DMS153 (cell line): ENCODE measurements around the gene BLTP3A.
"Not testable (repeated sequence)": the region's sequence is repeated elsewhere in the genome, so short reads cannot be mapped to it uniquely, and the experiment has no call there.

Experiments used
- DNase-seq: peaks from one replicate; lab custom pipeline; 2025; lab: John Stamatoyannopoulos, UW

BLTP3A gene

DNA sequence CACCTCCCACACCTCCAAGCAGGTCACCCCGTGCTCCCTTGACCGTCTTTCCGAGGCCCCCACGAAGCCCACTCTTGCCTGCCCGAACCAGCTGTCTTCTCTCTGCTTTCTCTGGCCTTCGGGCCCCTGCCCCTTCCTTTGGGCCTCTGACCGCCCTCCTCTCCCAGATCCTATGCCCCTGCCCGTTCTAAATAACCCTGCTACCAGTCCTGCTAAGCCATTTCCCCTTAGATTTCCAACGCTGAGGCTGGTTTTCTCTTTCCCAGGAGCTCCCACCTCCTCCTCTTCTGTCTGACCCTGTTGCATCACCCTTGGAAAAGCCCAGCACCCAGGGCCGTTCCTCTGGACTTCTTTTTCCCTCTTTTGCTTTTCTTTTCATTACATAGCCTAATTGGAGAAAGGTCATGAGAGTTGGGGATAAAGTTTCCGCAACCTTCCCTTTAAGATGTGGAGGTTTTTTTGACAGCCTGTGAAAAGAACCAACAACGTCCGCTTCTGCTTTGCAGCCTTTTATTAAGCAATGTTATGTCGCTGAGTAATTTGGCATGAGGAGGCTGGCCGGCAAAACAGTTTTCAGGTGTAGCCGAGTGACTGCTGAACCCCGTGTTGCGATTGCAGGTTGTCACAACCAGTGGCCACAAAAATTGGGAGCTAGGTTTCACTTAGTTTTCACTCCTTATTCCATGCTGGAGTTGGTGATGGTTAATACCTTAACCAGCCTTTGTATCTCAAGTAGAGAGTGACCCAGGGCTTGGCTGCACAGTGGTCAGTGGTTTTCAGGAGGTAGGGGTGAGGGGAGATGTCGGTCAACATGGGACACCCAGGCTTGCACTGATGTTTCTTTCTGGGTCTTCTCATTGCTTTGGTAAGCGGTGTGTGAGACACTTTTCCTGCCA, 970 bp downstream of the BLTP3A start:
- DNase-seq, result no peak

DNA sequence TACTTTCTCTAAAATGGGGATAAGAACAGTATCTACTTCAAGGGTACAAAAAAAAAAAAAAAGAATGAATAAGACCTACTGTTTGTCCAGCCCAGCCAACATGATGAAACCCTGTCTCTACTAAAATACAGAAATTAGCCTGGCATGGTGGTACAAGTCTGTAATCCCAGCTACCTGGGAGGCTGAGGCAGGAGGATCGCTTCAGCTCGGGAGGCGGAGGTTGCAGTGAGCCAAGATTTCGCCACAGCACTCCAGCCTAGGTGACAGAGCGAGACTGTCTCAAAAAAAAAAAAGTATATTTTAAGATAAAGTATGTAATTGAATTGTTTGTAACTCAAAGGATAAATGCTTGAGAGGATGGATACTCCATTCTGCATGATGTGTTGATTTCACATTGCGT, 2.0 kb downstream of the BLTP3A start:
- no peak for DNase-seq

DNA sequence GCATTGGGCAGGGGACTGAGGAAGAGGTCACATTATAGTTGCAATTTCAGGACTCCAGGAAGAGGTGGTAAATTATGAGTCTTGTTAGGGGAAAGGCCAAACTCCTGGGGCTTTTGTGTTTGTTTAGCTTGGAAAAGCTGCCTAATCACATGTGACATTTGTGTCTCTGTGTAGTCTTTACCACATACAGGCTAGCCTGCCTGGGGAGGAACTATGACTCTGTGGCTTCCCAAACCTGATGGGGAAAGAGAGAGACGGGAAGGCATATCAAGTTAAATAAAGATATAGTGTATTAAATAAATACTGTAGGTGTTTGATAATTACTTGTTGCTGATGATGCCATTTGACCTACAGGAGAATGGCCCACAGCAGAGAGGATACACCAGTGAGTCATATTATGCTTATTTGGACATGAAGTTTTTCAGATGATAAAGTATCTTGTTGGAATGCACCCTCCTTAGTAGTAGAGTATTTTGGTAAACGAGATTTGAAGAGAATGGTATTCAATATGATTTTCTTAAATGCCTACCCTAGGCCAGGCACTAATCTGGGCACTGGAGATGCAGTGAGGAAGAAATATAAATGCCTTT, 4.0 kb downstream of the BLTP3A start:
- DNase-seq, result no peak

DNA sequence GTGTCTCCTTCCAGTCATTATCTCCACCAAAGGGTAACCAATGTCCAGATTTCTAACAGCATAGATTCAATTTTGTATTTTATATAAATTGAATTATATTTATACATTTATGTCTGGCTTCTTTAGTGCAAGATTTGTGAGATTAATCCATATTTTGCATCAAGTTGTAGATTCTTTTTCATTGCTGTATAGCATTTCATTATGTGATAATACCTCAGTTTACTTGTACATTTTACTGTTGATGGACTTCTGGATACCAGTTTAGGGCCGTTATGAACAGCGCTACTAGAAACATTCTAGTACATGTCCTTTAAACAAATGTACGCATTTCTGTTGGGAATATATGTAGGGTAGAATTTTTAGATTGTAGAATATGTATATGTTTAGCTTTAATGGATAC, 6.2 kb downstream of the BLTP3A start:
- no peak for DNase-seq

DNA sequence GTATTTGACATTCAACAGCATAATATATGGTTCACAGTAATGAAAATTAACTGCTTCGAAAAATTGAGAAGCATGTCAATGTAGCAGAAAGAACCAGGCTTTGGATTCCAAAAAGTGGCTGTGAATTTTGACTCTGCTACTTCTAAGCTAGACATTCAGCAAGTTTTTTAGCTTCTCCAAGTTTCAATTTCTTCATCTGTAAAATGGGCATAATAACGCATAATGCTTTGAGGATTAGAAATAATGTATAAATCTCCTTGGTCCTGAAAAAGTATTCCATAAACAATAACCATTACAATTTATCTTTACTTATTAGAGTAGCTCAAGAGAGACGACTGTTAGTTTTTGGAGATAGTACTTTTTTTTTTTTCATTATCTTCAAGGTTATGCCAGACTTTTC, 7.7 kb downstream of the BLTP3A start:
- DNase-seq, result no peak

DNA sequence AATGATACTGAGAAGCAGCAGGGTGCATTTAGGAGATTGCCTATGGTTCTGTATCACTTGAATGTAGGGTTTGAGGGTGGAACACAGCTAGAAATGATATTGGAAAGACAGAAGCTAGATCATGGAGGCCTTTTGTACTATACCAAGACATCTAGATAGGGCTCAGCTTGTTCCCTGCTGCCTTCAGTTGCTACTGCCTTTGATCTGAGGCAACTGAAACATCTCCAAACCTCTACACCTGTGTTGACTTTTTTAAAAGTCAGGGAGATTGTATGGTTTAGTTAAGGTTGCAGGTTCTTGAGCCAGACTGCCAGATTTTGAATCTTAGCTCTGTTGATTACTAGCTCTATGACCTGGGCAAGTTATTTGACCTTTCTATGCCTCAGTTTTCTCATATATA, 12.7 kb downstream of the BLTP3A start:
- no peak for DNase-seq

DNA sequence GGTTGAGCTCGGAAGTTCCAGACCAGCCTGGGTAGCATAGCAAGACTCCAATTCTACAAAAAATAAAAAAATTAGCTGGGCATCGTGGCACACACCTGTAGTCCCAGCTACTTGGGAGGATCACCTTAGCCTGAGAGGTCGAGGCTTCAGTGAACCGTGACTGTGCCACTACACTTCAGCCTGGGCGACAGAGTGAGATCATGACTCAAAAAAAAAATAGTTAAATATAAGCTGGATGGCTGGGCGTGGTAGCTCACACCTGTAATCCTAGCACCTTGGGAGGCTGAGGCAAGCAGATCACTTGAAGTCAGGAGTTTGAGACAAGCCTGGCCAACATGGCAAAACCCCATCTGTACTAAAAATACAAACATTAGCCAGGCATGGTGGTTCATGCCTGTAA, 13.2 kb downstream of the BLTP3A start:
- DNase-seq, result not testable (repeated sequence)

DNA sequence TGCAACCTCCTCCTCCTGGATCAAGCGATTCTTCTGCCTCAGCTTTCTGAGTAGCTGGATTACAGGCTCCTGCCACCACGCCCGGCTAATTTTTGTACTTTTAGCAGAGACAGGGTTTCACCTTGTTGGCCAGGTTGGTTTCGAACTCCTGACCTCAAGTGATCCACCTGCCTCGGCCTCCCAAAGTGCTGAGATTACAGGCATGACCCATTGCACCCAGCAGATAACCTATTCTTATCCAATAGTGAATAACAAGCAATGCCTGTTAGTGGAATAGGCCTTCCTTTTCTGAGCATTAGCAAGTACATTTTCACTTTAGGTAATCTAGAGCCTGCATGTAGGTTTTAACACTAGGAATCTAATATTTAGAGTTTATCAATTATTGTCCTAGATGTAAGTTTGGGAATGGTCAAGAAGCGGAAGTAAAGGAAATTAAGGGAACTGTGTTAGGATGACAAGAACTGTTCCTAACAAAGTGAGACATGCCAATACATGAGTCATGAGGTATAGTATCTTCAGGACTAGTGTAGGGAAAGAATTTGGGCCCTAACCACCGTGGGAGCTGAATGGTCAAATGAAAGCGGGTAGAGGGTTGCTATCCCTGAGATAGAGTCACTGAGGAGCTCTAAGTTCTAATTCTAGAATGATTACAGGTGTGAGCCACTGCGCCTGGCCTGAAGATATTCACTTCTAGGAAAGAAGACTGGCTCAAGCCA, 15.0 kb downstream of the BLTP3A start:
- no peak for DNase-seq

DNA sequence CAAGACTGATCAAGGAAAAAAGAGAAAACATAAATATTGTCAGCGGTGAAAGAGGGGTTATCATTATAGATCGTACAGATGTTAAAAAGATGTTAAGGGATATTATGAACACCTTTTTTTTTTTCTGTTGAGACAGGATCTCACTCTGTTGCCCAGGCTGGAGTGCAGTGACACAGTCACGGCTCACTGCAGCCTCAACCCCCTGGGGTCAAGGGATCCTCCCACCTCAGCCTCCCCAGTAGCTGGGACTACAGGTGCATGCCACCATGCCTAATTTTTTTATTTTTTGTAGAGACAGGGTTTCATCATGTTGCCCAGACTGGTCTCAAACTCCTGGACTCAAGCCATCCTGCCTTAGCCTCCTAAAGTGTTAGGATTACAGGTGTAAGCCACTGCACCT, 16.6 kb downstream of the BLTP3A start:
- not testable (repeated sequence) for DNase-seq

DNA sequence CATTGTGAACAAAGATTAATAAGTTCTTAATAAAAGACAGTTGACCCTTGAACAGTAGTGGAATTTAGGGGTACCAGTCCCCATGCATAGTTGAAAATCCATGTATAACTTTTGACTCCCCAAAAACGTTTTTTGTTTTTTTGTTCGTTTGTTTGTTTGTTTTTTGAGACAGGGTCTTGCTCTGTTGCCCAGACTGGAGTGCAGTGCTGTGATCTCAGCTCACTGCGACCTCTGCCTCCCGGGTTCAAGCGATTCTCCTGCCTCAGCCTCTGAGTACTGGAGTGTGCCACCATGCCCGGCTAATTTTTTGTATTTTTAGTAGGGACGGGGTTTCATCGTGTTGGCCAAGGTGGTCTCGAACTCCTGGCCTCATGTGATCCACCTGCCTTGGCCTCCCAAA, 17.5 kb downstream of the BLTP3A start:
- DNase-seq, result not testable (repeated sequence)

DNA sequence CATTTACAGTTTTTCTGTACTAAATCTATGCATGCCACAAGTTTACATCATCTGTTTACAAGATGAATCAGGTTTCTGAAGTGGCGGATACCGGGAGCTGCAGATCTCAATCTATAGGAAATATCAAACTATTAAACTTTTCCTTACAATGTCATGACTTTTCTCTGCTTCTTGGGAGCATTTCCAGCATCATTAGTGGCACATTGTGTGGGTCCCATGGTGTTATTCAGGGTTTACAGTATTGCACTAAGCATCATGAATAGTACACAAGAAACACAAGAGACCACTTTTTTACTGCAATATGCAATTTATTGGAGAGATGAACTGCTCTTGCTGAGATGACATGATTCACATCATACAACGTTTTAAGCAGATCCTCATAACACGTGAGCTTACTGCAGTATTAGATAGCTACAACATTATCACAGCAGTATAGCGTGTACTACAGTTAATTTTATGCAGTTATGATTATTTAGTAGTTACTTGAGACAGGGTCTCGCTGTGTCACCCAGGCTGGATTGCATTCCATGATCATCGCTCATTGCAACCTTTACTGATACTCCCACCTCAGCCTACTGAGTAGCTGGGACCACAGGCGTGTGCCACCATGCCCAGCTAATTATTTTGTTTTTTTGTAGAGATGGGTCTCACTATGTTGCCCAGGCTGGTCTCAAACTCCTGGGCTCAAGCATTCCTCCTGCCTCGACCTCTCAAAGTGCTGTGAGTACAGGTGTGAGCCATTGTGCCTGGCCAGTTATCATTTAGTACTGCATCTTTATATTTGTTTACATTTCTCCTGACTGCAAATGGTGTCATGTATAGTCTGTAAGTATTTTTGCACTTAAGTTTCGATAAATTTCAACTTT, 18.4 kb downstream of the BLTP3A start:
- no peak for DNase-seq

DNA sequence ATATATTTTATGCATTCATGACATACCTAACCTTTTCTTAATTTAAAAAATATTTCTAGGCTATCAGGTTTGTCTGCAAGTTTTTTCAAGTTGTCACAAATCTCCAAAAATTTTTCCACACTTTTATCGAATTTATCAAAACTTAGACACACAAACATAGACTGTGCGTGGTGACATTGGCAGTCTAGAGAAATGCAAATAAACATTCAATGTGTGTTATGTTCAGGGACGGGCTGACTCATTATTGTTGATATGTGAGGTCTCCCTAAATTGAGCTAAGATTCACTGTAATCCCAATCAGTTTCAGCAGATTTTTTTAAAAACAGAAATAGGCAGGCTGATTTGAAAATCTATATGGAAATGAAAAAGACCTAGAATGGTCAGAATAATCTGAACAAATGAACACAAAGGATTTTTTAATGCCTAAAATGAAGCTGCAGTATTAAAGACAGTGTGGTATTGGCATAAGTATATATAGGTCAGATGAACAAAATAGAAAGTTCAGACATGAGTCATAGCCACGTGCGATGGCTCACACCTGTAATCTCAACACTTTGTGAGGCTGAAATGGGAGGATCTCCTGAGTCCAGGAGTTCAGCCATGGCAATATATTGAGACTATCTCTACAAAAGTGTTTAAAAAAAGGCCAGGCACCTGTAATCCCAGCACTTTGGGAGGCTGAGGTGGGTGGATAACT, 19.2 kb downstream of the BLTP3A start:
- no peak for DNase-seq

DNA sequence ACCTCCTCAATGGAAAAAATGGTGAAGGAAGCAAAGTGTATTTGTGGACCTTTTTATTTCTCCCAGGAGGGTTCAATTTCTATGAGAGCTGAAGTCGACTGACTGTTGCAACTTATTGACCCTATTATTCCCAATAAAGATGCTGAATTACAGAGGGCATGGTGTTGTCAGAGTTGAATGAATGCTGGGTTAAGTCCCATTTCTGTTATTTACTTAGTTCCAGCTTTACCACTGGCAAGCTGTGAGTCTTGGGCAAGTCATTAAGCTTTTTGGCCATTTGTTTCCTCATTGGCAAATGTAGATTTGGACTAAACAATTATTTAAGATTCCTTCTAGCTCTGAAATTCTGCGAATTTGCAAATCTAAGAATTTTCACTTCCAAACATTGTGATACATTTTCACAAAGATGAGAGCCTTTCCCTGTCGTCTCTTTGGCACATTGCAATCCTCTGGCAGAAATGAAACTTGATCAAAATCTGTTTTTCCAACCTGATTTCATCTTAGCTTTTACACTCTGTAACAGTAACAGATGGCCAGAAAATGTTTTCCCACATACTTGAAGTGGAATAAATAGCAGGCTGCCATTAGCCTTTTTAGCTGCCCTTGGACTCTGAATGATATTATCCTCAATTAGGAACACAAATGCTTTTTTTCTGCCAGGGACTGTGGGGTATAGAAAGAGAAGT, 21.3 kb downstream of the BLTP3A start:
- DNase-seq, result no peak

DNA sequence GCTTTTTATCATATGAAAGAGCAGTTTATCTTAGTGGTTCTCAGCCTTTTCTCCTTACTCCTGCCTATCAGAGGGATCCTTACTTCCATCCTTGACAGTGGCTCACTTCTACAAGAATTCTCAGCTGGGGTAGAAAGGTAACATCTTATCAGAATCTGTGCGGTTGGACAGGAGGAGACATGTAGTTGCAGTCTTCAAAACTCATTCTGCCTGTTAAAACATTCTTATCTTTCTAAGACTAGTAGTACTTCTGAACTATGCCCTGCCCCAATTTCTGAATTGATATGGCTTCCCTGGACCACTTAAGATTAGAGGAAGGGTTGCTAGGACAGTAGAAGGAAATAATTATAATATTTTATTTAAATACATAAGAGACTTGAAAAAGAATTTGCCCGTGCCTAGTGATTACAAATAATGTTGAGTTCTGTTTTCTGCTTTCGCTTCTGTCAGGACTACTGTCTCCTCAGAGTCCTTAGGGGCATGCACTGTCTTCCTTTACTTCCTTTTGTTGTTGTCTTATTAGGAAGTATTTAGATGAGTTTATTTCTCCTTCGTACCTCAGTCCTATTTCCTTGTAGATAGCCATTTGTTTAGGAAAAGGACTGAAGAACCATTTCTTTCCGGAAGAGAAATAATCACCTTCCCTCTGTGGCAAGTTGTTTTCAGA, 24.9 kb downstream of the BLTP3A start:
- DNase-seq, result no peak

DNA sequence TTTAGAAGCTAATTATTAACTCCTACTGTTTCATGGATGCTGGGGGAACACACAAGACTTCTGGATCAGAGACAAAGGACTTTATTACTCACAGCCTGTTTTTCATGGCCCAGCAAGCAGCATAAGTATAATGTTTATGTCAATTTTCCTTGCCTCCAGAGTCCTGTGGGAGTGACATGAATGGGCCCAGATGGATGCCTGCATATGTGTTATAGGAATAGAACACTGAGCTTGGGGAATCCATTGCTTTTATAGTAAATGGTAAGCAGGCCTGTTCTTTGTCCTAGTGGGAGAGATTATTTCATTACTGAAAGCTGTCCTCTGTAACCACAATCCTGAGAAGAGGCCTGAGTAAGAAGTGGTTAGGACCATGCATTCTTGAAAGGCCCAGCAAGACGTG, 25.6 kb downstream of the BLTP3A start:
- no peak for DNase-seq

DNA sequence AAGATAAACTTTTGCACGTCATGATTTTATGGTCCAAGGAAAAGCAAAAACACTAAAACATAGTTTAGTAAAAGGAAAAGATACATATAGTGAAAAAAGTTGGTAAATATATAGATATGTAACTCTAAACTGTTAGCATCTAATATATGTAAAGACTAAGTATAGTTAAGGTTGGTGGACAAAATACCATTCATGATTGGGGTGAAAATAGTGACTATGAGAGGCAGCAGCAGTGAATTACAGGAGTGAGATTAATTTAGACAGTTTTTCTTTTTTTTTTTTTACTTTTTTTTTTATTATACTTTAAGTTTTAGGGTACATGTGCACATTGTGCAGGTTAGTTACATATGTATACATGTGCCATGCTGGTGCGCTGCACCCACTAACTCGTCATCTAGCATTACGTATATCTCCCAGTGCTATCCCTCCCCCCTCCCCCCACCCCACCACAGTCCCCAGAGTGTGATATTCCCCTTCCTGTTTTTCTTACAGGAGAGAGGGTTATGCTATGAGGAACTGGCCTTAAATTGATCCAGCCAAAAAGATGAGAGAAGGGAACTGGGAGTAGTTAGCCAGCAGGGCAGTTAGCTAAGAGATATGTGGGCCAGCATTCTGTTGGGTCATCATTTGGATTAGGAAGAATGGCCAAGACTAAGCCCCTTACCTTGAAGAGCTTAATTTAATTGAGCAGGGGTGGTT, 27.1 kb downstream of the BLTP3A start:
- not testable (repeated sequence) for DNase-seq

DNA sequence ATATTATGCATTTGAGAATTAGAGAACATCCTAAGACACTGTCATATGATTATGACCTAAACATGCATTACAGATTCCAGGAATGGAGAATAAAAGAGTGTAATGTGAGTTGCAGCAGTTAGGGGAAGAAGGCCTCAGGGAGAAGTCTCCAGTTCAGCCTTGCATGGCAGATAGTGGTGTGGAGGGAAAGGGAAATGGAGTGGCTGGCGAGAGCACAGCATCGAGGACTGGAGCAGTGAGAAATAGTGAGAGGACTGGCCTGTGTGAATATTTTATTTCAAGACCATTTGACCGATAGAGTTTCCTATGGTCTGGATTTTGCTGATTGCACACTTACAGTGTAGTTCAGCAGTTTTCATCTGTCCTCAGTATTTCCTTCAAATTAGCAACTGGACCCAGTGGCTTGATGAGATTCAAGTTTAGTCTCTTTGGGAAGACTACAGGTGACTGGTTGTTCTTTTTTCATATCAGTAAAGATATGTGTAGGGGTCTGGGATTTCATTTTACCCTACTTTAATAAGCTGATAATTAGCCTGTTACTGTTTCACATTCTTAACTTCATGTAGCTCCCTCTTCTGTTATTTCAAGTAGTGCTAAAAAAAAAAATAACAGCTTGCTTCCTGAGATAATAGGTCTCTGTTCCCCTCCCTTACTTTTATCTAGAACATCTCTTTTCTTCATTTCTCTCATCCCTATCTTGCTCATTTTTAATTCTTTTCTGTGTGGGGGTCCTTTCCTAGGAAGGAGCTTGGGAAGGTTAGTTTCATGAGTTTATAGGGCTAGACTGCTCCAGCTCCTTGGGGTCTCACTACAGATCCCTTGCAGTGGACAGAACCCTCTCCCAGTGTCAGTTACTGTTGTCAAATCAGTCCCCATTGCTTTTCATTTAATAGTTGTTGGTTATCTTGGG, 27.9 kb downstream of the BLTP3A start:
- DNase-seq, result no peak

DNA sequence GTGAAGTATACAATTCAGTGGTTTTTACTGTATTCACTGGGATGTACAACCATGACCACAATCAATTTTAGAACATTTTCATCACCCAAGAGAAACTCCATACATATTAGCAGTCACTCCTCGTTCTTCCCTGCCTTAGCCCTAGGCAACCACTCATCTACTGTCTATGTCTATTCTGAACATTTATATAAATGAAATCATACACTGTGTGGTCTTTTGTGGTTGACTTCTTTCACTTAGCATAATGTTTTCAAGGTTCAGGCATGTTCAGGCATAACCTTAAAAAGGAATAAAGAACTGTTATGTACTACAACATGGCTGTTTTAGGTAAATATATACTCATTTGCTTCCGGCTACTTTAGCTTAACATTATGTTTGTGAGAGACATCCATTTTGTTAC, 37.3 kb downstream of the BLTP3A start:
- no peak for DNase-seq

DNA sequence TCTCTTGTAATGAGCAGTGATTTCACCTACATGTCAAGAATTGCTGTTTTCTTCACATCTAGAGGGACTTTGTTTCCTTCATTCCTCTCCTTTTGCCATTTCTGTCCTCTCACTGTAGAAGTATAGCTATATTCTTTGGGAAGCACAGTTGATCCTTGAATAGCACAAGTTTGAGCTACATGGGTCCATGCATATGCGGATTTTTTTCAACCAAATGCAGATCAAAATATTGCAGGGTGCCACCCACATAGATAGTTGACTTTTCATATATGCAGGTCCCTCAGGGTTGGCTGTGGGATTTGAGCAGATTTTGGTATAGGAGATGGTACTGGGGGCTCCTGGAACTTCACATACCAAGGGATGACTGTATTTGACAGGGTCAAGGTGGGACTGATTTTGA, 41.1 kb downstream of the BLTP3A start:
- no peak for DNase-seq
